GM12865 (cell line): ENCODE data around the gene SMC5.

ENCODE experiments used
- DNase-seq: peaks from one replicate; pipeline ENCODE4 v3.0.0; 2010; ENCODE audit warnings: low read depth
- H3K4me3 ChIP-seq: 2 replicates; pipeline ENCODE4 v1.5.1; 2011; ENCODE audit warnings: mild to moderate bottlenecking, low read depth, low read length, control low read depth
- CTCF ChIP-seq: IDR thresholded peaks from 2 replicates; pipeline ENCODE4 v1.5.1; 2011; ENCODE audit warnings: low read length, control low read depth, low read depth, inconsistent platforms; ENCODE audit not compliant: insufficient read depth; ENCODE audit errors: missing control alignments

The SMC5 gene

DNA sequence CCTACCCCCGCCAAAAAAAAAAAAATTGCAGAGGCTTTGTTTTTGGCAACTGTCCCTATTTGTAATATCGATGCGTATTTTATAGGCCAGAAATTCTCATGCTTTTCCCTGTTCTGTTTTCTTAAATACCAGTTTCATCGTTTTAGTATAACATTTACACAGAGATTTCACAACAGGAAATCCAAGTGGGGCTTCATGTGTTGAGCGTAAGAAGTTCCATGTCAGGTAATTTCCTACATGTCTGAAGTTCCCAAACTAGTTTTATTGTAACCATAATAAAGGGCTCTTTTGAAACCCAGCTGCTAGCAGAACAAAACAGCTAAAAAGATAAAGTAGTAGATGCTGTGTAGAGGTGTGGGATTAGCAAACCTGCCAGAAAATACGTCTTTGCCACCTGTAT lies 4.2 kb downstream of the SMC5 start:
- peak overlapping the region; percentile 1; the same call in 1 of the 2 replicates for H3K4me3 ChIP-seq
- no peak for TF ChIP-seq CTCF
- DNase-seq: peak; percentile 15

- no peak for TF ChIP-seq CTCF
- DNase-seq: no peak
- no peak overlapping the region for H3K4me3 ChIP-seq
These were observed 4.6 kb downstream of the SMC5 start for GRCh38 chr9:70263421-70263820.

DNA sequence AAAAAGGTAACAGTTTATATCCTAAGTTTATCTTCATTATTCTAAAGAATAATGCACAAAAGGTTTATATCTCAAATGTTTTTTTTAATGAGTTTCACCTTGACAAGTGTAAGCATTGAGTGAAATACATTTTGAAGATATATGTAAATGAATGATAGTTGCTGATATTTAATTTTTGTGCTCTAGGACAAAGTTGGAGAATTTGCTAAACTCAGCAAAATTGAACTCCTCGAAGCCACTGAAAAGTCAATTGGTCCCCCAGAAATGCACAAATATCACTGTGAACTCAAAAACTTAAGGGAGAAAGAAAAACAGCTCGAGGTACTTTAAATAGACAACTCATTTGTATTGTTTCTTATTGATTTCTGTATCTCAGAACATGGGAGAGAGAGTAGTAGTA lies 19.5 kb downstream of the SMC5 start:
- DNase-seq: no peak
- no peak for TF ChIP-seq CTCF
- H3K4me3 ChIP-seq: no peak overlapping the region

GRCh38 chr9:70283848-70284247 lies 25.1 kb downstream of the SMC5 start:
- TF ChIP-seq CTCF: no peak
- DNase-seq: no peak
- no peak overlapping the region for H3K4me3 ChIP-seq

- no peak for DNase-seq
- no peak for TF ChIP-seq CTCF
These were observed 26.5 kb downstream of the SMC5 start for GRCh38 chr9:70285246-70285645.

DNA sequence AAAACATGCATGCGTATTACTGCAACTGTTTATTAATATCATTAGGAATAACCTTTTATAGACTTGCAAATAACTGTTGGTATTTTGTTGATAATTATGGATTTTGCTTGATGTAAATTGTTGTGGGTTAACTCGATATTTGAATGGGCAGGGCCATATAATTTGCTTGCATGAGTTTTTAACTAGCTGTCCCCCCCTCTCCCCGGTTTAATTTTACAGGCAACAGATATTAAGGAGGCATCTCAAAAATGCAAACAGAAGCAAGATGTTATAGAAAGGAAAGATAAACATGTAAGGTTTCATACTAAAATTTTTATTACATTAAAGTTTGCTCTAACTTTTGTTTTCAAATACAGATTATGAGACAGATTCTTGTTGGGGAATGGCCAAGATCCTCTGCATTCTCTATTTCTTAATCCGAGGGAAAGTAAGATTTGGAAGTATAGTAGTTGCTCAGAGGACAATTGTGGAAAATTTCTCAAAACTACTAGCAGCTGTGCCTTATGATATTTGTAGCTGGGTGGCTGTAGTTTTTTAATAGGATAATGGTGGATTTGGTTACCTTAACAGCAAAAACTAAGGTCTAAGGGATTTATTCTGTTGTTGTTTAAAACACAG lies 27.3 kb downstream of the SMC5 start:
- no peak for TF ChIP-seq CTCF
- H3K4me3 ChIP-seq: no peak overlapping the region
- no peak for DNase-seq

More at GRCh38 chr9:70285246-70285645, 26.5 kb downstream of the SMC5 start:
- no peak overlapping the region for H3K4me3 ChIP-seq

- no peak for DNase-seq
- no peak for TF ChIP-seq CTCF
- H3K4me3 ChIP-seq: no peak overlapping the region
These were observed 31.8 kb downstream of the SMC5 start for GRCh38 chr9:70290626-70291025.
